Measurements from ENCODE around the gene PIGV.
"Not testable (repeated sequence)": the region's sequence is repeated elsewhere in the genome, so short reads cannot be mapped to it uniquely, and the experiment has no call there.

Gene PIGV

GRCh38 chr1:26837665-26838064 is 49.9 kb downstream of the PIGV start:
- DNase-seq, result not testable (repeated sequence)

- DNase-seq, result no peak
Measured at GRCh38 chr1:26838474-26839338, 51.0 kb downstream of the PIGV start.

- DNase-seq, result no peak
Measured at GRCh38 chr1:26839339-26839722, 51.6 kb downstream of the PIGV start.

GRCh38 chr1:26839779-26840178 is 52.0 kb downstream of the PIGV start:
- DNase-seq, result no peak

- DNase-seq, result no peak
Measured at GRCh38 chr1:26844424-26845196, 56.9 kb downstream of the PIGV start.

GRCh38 chr1:26847826-26848225 is 60.1 kb downstream of the PIGV start:
- not testable (repeated sequence) for DNase-seq

Measured in NCI-H69 (cell line).